Astrocyte of the cerebellum (primary cell): ENCODE measurements around the gene PPP1R9B.

ENCODE experiments used
- DNase-seq: peaks from one replicate; pipeline ENCODE4 v3.0.0-alpha.2; 2011; ENCODE audit warnings: low read depth
- H3K4me3 ChIP-seq: 2 replicates; pipeline ENCODE4 v1.5.1; 2011; ENCODE audit warnings: mild to moderate bottlenecking, low read depth, low read length, moderate library complexity
- CTCF ChIP-seq: IDR thresholded peaks from 2 replicates; pipeline ENCODE4 v1.5.1; 2012; ENCODE audit warnings: low read length, low read depth, moderate library complexity, mild to moderate bottlenecking; ENCODE audit errors: missing control alignments
- in situ Hi-C: cut with HindIII; loops from 2 replicates; pipeline ENCODE4 v1.10.0; 2017; ENCODE audit warnings: low sequenced_read_pairs

The PPP1R9B gene

GRCh38 chr17:50177476-50177875 is 27.0 kb upstream of the PPP1R9B start:
- TF ChIP-seq CTCF, result no peak
- H3K4me3 ChIP-seq, result no peak overlapping the region
- in situ Hi-C loops, result loop anchor here (10.0 kb wide), 1 partner anchor 117 kb away; no protein-coding TSS in a partner anchor
- no peak for DNase-seq

DNA sequence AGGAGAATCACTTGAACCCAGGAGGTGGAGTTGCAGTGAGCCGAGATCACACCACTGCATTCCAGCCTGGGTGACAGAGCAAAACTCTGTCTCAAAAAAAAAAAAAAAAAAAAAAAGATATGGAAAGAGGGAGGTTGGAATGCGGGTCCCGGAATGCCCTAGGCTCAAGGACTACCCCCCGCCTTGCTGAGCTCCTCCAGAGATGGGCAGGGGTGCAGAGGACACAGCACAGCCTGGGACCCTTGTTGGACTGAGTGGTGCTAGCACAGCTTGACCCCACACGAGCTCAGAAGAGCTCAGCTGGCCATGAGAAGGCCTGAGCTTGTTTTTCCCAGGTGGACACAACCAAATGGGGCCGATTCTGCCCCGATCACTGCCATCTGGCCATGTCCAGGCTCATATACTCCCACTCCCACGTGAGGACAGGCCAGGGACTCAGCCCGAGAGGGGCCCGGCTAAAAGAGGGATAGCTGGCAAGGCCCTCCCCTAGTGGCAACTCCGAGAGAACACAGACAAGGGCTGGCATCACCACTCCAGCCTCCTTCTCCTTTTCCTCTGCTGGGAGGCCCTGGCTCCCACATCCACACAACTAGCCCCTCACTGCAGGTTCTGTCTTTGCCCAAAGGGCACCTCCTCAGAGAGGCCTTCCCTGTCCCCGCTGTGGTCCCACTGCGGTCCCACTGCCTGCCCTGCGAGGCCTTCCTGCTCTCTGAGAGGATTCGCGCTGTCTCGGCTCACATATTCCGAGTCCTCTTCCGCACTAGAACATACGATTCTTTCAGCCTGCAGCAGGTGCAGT is 26.3 kb upstream of the PPP1R9B start:
- H3K4me3 ChIP-seq, result no peak overlapping the region
- TF ChIP-seq CTCF, result peak; percentile 16
- no peak for DNase-seq
- in situ Hi-C loops, result loop anchor here (10.0 kb wide), 1 partner anchor 118 kb away; no protein-coding TSS in a partner anchor

DNA sequence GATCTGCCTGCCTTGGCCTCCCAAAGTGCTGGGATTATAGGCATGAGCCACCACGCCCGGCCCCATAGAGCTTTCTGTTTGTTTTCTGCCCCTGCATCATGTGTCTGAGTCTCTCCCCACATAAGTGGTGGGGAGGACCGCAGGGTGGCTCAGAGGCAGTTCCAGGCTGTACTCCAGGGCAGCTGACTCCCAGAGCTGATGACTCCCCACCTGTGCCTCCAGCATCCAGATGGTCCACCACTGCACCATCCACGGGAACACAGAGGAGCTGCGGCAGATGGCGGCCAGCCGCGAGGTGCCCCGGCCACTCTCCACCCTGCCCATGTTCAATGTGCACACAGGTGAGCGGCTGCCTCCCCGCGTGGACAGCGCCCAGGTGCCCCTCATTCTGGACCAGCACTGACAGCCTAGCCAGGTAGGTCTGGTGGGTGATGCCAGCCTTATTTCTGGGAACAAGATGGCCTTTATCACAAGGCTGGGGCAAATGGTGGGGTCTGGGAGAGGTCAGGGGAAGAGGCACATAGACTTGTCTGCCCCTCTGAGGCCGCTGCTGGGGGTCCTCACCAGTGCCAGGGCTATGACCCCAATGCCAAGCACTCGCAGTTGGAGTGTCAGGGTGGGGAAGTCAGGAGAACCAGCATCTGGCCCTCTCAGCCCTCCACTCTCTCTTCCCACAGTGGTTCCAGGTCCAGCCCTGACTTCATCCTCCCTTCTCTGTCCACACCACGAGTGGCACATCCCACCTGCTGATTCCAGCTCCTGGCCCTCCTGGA is 24.7 kb upstream of the PPP1R9B start:
- in situ Hi-C loops, result loop anchor here (10.0 kb wide), 1 partner anchor 120 kb away; no protein-coding TSS in a partner anchor
- H3K4me3 ChIP-seq, result no peak overlapping the region
- DNase-seq, result no peak
- TF ChIP-seq CTCF, result no peak

- no peak for DNase-seq
- no peak for TF ChIP-seq CTCF
- H3K4me3 ChIP-seq, result no peak overlapping the region
- in situ Hi-C loops, result loop anchor here (10.0 kb wide), 1 partner anchor 120 kb away; no protein-coding TSS in a partner anchor
These were observed 24.0 kb upstream of the PPP1R9B start for GRCh38 chr17:50174444-50174843.

DNA sequence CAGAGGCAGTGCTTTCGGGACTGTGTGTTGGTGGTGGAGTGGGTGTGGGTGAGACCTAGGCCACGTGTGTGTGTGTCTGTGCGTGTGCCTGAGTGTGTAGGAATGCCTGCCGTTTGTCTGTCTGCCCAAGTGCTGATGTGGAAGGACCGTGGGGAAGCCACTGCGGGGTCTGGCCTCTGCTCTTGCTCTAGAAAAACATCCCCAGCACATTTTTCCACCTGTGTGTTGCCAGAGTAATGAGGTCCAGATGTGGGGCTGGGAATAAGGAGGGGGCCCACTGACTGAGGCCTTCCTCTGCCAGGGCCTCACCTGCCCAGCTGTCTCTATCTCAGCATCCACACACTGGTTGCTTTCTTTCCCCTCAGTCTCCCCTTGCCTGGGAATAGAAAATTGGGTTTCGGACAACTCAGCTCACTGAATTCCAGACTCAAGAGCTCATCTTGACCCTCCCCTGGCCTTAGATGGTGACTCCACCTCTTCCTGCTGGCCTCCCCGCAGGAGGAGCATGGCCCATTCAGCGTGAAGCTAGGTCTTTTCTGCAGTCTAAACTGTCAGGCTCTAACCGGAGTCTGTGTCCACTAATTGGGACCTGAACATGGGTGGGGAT is 23.0 kb upstream of the PPP1R9B start:
- H3K4me3 ChIP-seq, result no peak overlapping the region
- no peak for TF ChIP-seq CTCF
- DNase-seq, result peak; percentile 79
- in situ Hi-C loops, result loop anchor here (10.0 kb wide), 1 partner anchor 121 kb away; no protein-coding TSS in a partner anchor

GRCh38 chr17:50172936-50173334 is 22.5 kb upstream of the PPP1R9B start:
- H3K4me3 ChIP-seq, result no peak overlapping the region
- DNase-seq, result no peak
- in situ Hi-C loops, result loop anchor here (10.0 kb wide), 1 partner anchor 122 kb away; no protein-coding TSS in a partner anchor
- no peak for TF ChIP-seq CTCF
